GM19455 (cell line): ENCODE results near the gene CLCN2.
A peak's percentile ranks its signal among the peaks of the same experiment; 100 is the strongest.

Source experiments
- ATAC-seq: cut with Tn5 transposase; IDR thresholded peaks from one replicate; pipeline ENCODE4 v1.9.1; 2021; ENCODE audit not compliant: unreplicated experiment

Gene CLCN2

GRCh38 chr3:184361932-184362667 is 695 bp upstream of the CLCN2 start:
- ATAC-seq = peak; percentile 1

GRCh38 chr3:184360929-184361531 is 375 bp downstream of the CLCN2 start:
- ATAC-seq = peak; percentile 6

GRCh38 chr3:184360070-184360928 is 1.1 kb downstream of the CLCN2 start:
- no peak for ATAC-seq

- no peak for ATAC-seq
Observed at GRCh38 chr3:184359610-184360009, 1.8 kb downstream of the CLCN2 start.

GRCh38 chr3:184358921-184359350 is 2.5 kb downstream of the CLCN2 start:
- no peak for ATAC-seq

GRCh38 chr3:184358124-184358767 is 3.2 kb downstream of the CLCN2 start:
- ATAC-seq = no peak

GRCh38 chr3:184357248-184358123 is 3.9 kb downstream of the CLCN2 start:
- ATAC-seq = no peak

GRCh38 chr3:184355261-184356040 is 6.0 kb downstream of the CLCN2 start:
- ATAC-seq = no peak

GRCh38 chr3:184354754-184355153 is 6.7 kb downstream of the CLCN2 start:
- no peak for ATAC-seq

GRCh38 chr3:184354121-184354728 is 7.2 kb downstream of the CLCN2 start:
- ATAC-seq = no peak

GRCh38 chr3:184353546-184353941 is 7.9 kb downstream of the CLCN2 start:
- ATAC-seq = no peak

GRCh38 chr3:184352897-184353545 is 8.4 kb downstream of the CLCN2 start:
- no peak for ATAC-seq

- no peak for ATAC-seq
Observed at GRCh38 chr3:184352149-184352785, 9.1 kb downstream of the CLCN2 start.

- no peak for ATAC-seq
Observed at GRCh38 chr3:184351511-184352148, 9.8 kb downstream of the CLCN2 start.

- ATAC-seq = no peak
Observed at GRCh38 chr3:184350618-184351017, 10.8 kb downstream of the CLCN2 start.

GRCh38 chr3:184349563-184350470 is 11.6 kb downstream of the CLCN2 start:
- ATAC-seq = no peak

- ATAC-seq = no peak
Observed at GRCh38 chr3:184348057-184348382, 13.4 kb downstream of the CLCN2 start.
